H1 (cell line): ENCODE results near the gene IQCK. TPM values are rescaled to one million over a fixed set of nuclear protein-coding genes. Genes with fewer than 3 reads are reported as not detected.

ENCODE experiments used
- HDAC6 ChIP-seq: IDR thresholded peaks from one replicate; pipeline ENCODE4 v1.7.1; 2012; ENCODE audit warnings: low read depth, mild to moderate bottlenecking, inconsistent platforms, low read length, moderate library complexity
- JUN ChIP-seq: IDR thresholded peaks from 2 replicates; pipeline ENCODE4 v1.6.1; 2011; ENCODE audit warnings: low read depth, mild to moderate bottlenecking, improper control_type of control experiment, low read length
- polyA plus RNA-seq, 7 experiments: library from polyadenylated mRNA; depleted of rRNA in 3 of 7; stranded (reverse) in 5 of 7; unstranded in 2 of 7; fragments of >200 nt in 5 of 7; fragments of 200-250 nt in 2 of 7; gene quantifications; 1 replicate in 5 of 7; 2 replicates in 1 of 7; 4 replicates in 1 of 7; pipeline versions ENCODE4 v1.2.1 to v1.2.3, GENCODE V29; 2011 to 2013; ENCODE audit warnings: missing spikeins in 2 of 7, mixed read lengths in 2 of 7
- total RNA-seq: library from RNA; stranded (reverse); fragmentation: NEBNext Ultra II Directional; extraction: Animal tissue kit (Norgen Biotek cat#: 25700); gene quantifications from 2 replicates; pipeline ENCODE4 v1.2.1, GENCODE V29; 2021

The IQCK gene
- total and polyA plus RNA-seq, 2 of the 8 experiments (the other 6 are each of a cell fraction or from before 2014, with no cell fraction given): 6.2 to 9.3 TPM

- TF ChIP-seq HDAC6 (no peak), JUN (no peak)
These were observed 40.7 kb upstream of the IQCK start (continued) for GRCh38 chr16:19677402-19677801.
